NB4 (cell line): Measurements from ENCODE around the gene IFFO2.

ENCODE experiments used
- DNase-seq: peaks from one replicate; pipeline ENCODE4 v3.0.0; 2010; ENCODE audit warnings: low read depth
- H3K4me3 ChIP-seq: one replicate; pipeline ENCODE4 v1.5.1; 2011; ENCODE audit warnings: mild to moderate bottlenecking, low read depth, low read length, moderate library complexity
- CTCF ChIP-seq: IDR thresholded peaks from one replicate; pipeline ENCODE4 v1.5.1; 2012; ENCODE audit warnings: low read depth, low read length
- MAX ChIP-seq: IDR thresholded peaks from 2 replicates; pipeline ENCODE4 v1.6.1; 2011; ENCODE audit warnings: low read depth, low read length
- MYC ChIP-seq: IDR thresholded peaks from 2 replicates; pipeline ENCODE4 v1.6.1; 2011; ENCODE audit warnings: low read depth, low read length
- POLR2A ChIP-seq: IDR thresholded peaks from 2 replicates; pipeline ENCODE4 v1.6.1; 2011; ENCODE audit warnings: mild to moderate bottlenecking; ENCODE audit not compliant: insufficient read length; ENCODE audit errors: extremely low read depth

IFFO2 gene

GRCh38 chr1:18868801-18869424 is 87.6 kb downstream of the IFFO2 start:
- no peak for DNase-seq
- no peak for TF ChIP-seq POLR2A
- no peak for TF ChIP-seq MYC
- TF ChIP-seq CTCF = no peak
- no peak for TF ChIP-seq MAX
- H3K4me3 ChIP-seq = no peak overlapping the region

GRCh38 chr1:18868354-18868753 is 88.1 kb downstream of the IFFO2 start:
- no peak overlapping the region for H3K4me3 ChIP-seq
- TF ChIP-seq MAX = no peak
- TF ChIP-seq CTCF = no peak
- TF ChIP-seq MYC = no peak
- TF ChIP-seq POLR2A = no peak
- no peak for DNase-seq

- H3K4me3 ChIP-seq = no peak overlapping the region
- TF ChIP-seq MYC = no peak
- TF ChIP-seq CTCF = no peak
- TF ChIP-seq MAX = no peak
- no peak for TF ChIP-seq POLR2A
- DNase-seq = no peak
Measured at GRCh38 chr1:18866846-18867245, 89.6 kb downstream of the IFFO2 start.

- DNase-seq = no peak
- TF ChIP-seq POLR2A = no peak
- H3K4me3 ChIP-seq = no peak overlapping the region
Measured at GRCh38 chr1:18866314-18866713, 90.2 kb downstream of the IFFO2 start.

- no peak for TF ChIP-seq POLR2A
- no peak for TF ChIP-seq MYC
- no peak for TF ChIP-seq MAX
- TF ChIP-seq CTCF = no peak
- H3K4me3 ChIP-seq = no peak overlapping the region
- no peak for DNase-seq
Measured at GRCh38 chr1:18865176-18865575, 91.3 kb downstream of the IFFO2 start.

- no peak for DNase-seq
- no peak overlapping the region for H3K4me3 ChIP-seq
- TF ChIP-seq POLR2A = no peak
- TF ChIP-seq MAX = no peak
- TF ChIP-seq MYC = no peak
- TF ChIP-seq CTCF = no peak
Measured at GRCh38 chr1:18861590-18861989, 94.9 kb downstream of the IFFO2 start.
